Uterus (tissue), 2 donors: ENCODE measurements around the gene OTOP2.

Experiments used
- CTCF ChIP-seq, 4 experiments: fragments of 200-600 bp in 2 of 4; fragments of 450-650 bp in 2 of 4; sonication (generic) in 2 of 4; IDR thresholded peaks; one replicate each; pipeline ENCODE4 v1.5.1; 2016 to 2019; ENCODE audit warnings: antibody characterized with exemption in 4 of 4, mild to moderate bottlenecking in 2 of 4, moderate library complexity in 1 of 4
- POLR2A ChIP-seq, 2 donors: fragments of 450-650 bp; IDR thresholded peaks; one replicate each; pipeline ENCODE4 v1.6.1; 2016; ENCODE audit warnings: antibody characterized with exemption in 2 of 2, mild to moderate bottlenecking in 1 of 2, moderate library complexity in 1 of 2

GRCh38 chr17:74970395-74970794, 46.3 kb downstream of the OTOP2 start:
- no peak for TF ChIP-seq CTCF (IDR thresholded peaks at IDR 0.05)
- TF ChIP-seq POLR2A (IDR thresholded peaks at IDR 0.05) = peak in 1 of 2 donors; percentile 9
